Measurements from ENCODE around the gene HSD17B14.

HSD17B14 gene

DNA sequence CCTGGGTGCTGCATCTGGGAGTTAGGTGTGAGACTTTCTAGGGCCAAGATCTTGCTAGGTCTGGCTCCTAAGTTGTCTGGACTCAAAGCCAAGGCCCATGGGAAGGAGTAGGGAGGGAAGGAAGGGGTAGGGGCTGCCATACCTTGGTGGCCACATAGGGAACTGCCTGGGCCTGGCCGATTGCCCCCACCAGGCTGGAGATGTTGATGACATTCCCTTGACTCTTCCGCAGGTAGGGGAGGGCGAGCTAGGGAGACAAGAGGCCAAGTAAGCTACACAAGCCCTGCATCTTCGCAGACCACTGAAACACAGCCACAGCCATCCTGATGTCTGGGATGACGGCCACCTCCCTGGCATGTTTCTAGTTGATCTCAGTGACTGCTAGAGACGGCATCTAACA, 21.4 kb downstream of the HSD17B14 start:
- TF ChIP-seq CTCF (IDR thresholded peaks at IDR 0.05; ENCODE audit: low read depth, low read length, missing control alignments) = no peak
- no peak overlapping the region for H3K4me3 ChIP-seq (ENCODE audit: low read depth, low read length)
- no peak for DNase-seq (ENCODE audit: low read depth)

GRCh38 chr19:48813123-48813913, 23.0 kb downstream of the HSD17B14 start:
- no peak for DNase-seq (ENCODE audit: low read depth)
- no peak overlapping the region for H3K4me3 ChIP-seq (ENCODE audit: low read depth, low read length)
- peak; percentile 30 for TF ChIP-seq CTCF (IDR thresholded peaks at IDR 0.05; ENCODE audit: low read depth, low read length, missing control alignments)

DNA sequence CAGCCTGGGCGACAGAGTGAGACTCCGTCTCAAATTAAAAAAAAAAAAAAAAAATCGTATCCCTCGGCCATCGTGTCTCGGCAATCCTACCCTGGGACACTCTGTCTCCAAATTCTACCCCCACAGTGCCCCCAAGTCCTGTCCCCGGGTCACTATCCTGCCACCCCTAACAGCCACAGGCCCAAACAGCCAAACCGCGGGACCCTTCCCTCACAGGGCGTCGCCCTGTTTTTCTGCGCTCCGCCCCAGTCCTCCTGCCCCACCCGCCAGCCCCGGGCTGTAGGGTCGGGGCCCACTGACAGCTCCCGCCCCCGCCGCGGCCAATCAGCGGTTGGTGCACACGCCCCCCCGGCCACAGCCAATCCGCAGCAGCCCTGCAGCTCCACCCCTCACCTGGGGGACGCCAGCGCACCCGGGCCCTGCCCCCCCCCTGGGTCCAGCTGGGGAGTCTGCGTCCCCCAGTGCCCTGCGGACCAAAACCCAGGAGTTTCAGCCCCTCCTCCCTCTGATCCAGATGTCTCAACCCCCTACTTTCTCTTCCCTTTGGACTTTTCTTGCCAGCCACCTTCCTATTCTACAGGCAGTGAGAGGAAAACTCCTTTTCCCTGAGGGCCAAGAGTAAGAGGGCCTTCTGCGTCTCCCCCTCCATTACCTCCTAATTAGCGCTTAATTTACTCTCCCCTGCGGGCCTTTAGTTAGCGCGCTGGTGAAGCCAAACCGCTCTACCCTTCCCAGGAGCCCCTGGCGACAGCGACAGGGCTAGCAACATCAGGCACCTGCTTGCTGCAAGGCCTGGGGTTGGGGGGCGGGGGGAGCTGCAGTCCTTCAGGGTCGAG, 24.0 kb downstream of the HSD17B14 start:
- DNase-seq (ENCODE audit: low read depth) = no peak
- no peak for TF ChIP-seq CTCF (IDR thresholded peaks at IDR 0.05; ENCODE audit: low read depth, low read length, missing control alignments)
- peak overlapping the region; percentile 62 for H3K4me3 ChIP-seq (ENCODE audit: low read depth, low read length)

DNA sequence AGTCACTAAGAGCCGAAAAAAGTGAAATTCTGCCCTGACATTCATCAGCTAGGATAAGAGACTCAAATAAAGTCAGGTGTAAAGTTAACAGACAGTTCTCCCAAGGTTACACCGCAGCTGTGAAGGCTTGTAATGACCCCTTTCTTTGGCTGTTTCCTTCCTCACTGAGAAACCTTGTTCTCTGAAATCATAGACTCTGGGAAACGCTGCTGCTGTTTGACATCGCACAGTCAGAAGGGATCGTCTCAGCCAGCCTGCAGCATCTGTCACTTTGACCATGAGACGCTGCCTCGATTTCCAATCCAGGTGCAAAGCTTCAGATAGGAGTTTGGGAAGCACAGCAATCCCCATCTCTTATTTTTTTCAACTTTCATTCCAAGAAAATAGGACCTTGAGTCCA, 26.1 kb downstream of the HSD17B14 start:
- H3K4me3 ChIP-seq (ENCODE audit: low read depth, low read length) = peak overlapping the region; percentile 62
- no peak for DNase-seq (ENCODE audit: low read depth)
- no peak for TF ChIP-seq CTCF (IDR thresholded peaks at IDR 0.05; ENCODE audit: low read depth, low read length, missing control alignments)

DNA sequence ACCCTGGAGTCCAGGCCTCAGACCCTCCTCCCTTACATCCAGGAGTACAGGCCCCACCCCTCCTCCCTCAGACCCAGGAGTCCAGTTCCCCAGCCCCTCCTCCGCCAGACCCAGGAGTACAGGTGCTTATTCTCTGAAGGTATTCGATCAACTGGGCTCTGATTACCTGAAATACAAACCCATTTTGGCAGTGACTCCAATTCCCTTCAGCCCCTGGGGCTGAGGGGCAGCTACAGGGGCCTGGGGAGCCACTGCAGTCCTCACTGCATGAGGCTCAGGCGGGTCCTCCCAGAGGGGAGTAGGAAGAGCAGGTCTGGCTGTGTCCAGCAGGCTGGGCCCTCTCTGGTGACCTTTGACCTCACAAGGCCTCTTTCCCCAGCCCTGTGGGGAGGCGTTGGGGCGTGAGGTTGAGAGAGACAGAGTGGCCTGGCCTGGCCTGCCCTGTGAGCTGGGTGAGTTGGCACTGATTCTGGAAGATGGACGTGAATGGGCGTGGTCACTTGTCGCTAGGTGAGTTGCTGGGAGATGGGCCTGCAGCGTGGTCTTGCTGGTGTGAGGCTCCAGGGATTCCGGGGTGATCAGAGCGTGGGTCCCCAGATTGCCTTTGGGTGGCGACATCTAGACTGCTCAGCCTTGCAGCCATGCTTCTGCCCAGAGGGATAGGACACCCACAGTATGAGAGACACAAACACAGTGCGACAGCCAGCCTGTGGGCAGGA, 28.5 kb downstream of the HSD17B14 start:
- TF ChIP-seq CTCF (IDR thresholded peaks at IDR 0.05; ENCODE audit: low read depth, low read length, missing control alignments) = no peak
- DNase-seq (ENCODE audit: low read depth) = no peak
- no peak overlapping the region for H3K4me3 ChIP-seq (ENCODE audit: low read depth, low read length)

- TF ChIP-seq CTCF (IDR thresholded peaks at IDR 0.05; ENCODE audit: low read depth, low read length, missing control alignments) = no peak
- H3K4me3 ChIP-seq (ENCODE audit: low read depth, low read length) = no peak overlapping the region
- DNase-seq (ENCODE audit: low read depth) = no peak
These were observed 29.3 kb downstream of the HSD17B14 start for GRCh38 chr19:48806818-48807589.
